Left ventricle myocardium inferior (tissue), 1 donor: ENCODE data around the gene KIAA1755. TPM values are rescaled to one million over a fixed set of nuclear protein-coding genes. Genes with fewer than 3 reads are reported as not detected.

ENCODE experiments used
- DNase-seq: peaks from one replicate; pipeline ENCODE4 v3.0.0-alpha.2; 2020
- H3K27ac ChIP-seq: fragments of 200-600 bp; replicated peaks from 2 replicates; pipeline ENCODE4 v1.8.0; 2021
- H3K27me3 ChIP-seq: fragments of 200-600 bp; 2 replicates; pipeline ENCODE4 v1.8.0; 2021; ENCODE audit warnings: low read depth
- H3K36me3 ChIP-seq: fragments of 200-600 bp; 2 replicates; pipeline ENCODE4 v1.8.0; 2021
- H3K4me1 ChIP-seq: fragments of 200-600 bp; 2 replicates; pipeline ENCODE4 v1.8.0; 2021
- H3K4me3 ChIP-seq: fragments of 200-600 bp; 2 replicates; pipeline ENCODE4 v1.8.0; 2021; ENCODE audit warnings: mild to moderate bottlenecking, moderate library complexity
- H3K9me3 ChIP-seq: fragments of 200-600 bp; replicated peaks from 2 replicates; pipeline ENCODE4 v1.8.0; 2021
- CTCF ChIP-seq: fragments of 200-600 bp; IDR thresholded peaks from 2 replicates; pipeline ENCODE4 v1.8.0; 2021; ENCODE audit warnings: antibody characterized with exemption, mild to moderate bottlenecking, borderline replicate concordance
- intact Hi-C: fragments of 100-400 bp; cut with micrococcal nuclease; formaldehyde crosslinking; loops from one replicate; pipeline ENCODE4 v1.11.0; 2022
- total RNA-seq: library from RNA; stranded (reverse); fragmentation: NEBNext Ultra II Directional; extraction: Animal tissue kit (Norgen Biotek cat#: 25700); gene quantifications from one replicate; pipeline ENCODE4 v1.2.1, GENCODE V29; 2021
- donor health status: DM: no; HTN: yes; CAD: no; lungs with severe emphysema.

Gene KIAA1755
- total RNA-seq, 1 donor from 2014 or later, result 7.1 TPM

- Histone ChIP-seq H3K9me3 (no peaks in the 10 kb centered on the region), H3K27ac (peak overlapping the region; percentile 66), H3K4me3 (no peak overlapping the region), H3K4me1 (peaks cover 31% of the 10 kb centered on the region), H3K36me3 (no peaks in the 10 kb centered on the region), H3K27me3 (no peaks in the 10 kb centered on the region)
- intact Hi-C loops, result loop anchor here (5.0 kb wide), 2 partner anchors 97 to 112 kb away; no protein-coding TSS in a partner anchor
- DNase-seq, result no peak
- TF ChIP-seq CTCF, result no peak
These were observed 90.8 kb downstream of the KIAA1755 start for GRCh38 chr20:38169636-38170193.

GRCh38 chr20:38168791-38169589 lies 91.5 kb downstream of the KIAA1755 start:
- peak overlapping the region; percentile 66 for H3K27ac ChIP-seq
- no peak overlapping the region for H3K4me3 ChIP-seq

GRCh38 chr20:38167851-38168760 lies 92.4 kb downstream of the KIAA1755 start:
- Histone ChIP-seq H3K36me3 (no peaks in the 10 kb centered on the region), H3K27me3 (no peaks in the 10 kb centered on the region), H3K4me3 (no peak overlapping the region), H3K27ac (peak overlapping the region; percentile 66), H3K4me1 (peaks cover 48% of the 10 kb centered on the region), H3K9me3 (no peaks in the 10 kb centered on the region)
- no peak for TF ChIP-seq CTCF
- DNase-seq, result peak; percentile 78
- intact Hi-C loops, result loop anchor here (5.0 kb wide), 2 partner anchors 96 to 111 kb away; no protein-coding TSS in a partner anchor

More at GRCh38 chr20:38168791-38169589, 91.5 kb downstream of the KIAA1755 start:
- DNase-seq, result no peak
- TF ChIP-seq CTCF, result no peak
- intact Hi-C loops, result loop anchor here (5.0 kb wide), 2 partner anchors 97 to 112 kb away; no protein-coding TSS in a partner anchor
- Histone ChIP-seq H3K36me3 (no peaks in the 10 kb centered on the region), H3K4me1 (peaks cover 39% of the 10 kb centered on the region), H3K27me3 (no peaks in the 10 kb centered on the region), H3K9me3 (no peaks in the 10 kb centered on the region)

GRCh38 chr20:38167328-38167850 lies 93.1 kb downstream of the KIAA1755 start:
- Histone ChIP-seq H3K27me3 (no peaks in the 10 kb centered on the region), H3K4me3 (no peak overlapping the region), H3K27ac (peak overlapping the region; percentile 66), H3K36me3 (no peaks in the 10 kb centered on the region), H3K9me3 (no peaks in the 10 kb centered on the region), H3K4me1 (peaks cover 55% of the 10 kb centered on the region)
- no peak for TF ChIP-seq CTCF
- DNase-seq, result no peak
- intact Hi-C loops, result loop anchor here (5.0 kb wide), 2 partner anchors 95 to 110 kb away; no protein-coding TSS in a partner anchor
